Right renal pelvis (tissue), 4 donors: ENCODE data around the gene MMP13. TPM values are rescaled to one million over a fixed set of nuclear protein-coding genes. Genes with fewer than 3 reads are reported as not detected.
"Not testable (repeated sequence)": the region's sequence is repeated elsewhere in the genome, so short reads cannot be mapped to it uniquely, and the experiment has no call there.

ENCODE experiments used
- DNase-seq, 4 donors: peaks; one replicate each; pipeline ENCODE4 v3.0.0-alpha.2; 2013; ENCODE audit warnings: low read depth in 4 of 4, low spot score in 3 of 4, missing footprints in 1 of 4
- polyA plus RNA-seq, 4 donors: library from polyadenylated mRNA; unstranded; fragments of 120-200 nt; gene quantifications; one replicate each; pipeline ENCODE4 v1.2.1, GENCODE V29; 2013; ENCODE audit not compliant: insufficient read length in 4 of 4

MMP13 gene
- polyA plus RNA-seq, 4 donors = 0.04 to 0.11 (median 0.10) TPM; not detected in 1

- not testable (repeated sequence) for DNase-seq
These were observed 49.7 kb downstream of the MMP13 start for GRCh38 chr11:102905848-102906247.

- not testable (repeated sequence) for DNase-seq
These were observed 51.6 kb downstream of the MMP13 start for GRCh38 chr11:102903895-102904294.

- DNase-seq = no peak
These were observed 55.2 kb downstream of the MMP13 start for GRCh38 chr11:102900346-102900745.

Other genes starting within 250 kb of the MMP13 start
- not detected for gene MMP27, start 250.0 kb downstream of the MMP13 start, polyA plus RNA-seq
- gene MMP8, start 230.8 kb downstream of the MMP13 start, polyA plus RNA-seq = under 1 TPM in 1 of 4 donors, not detected in 3; 0.05 TPM
- gene MMP10, start 175.1 kb downstream of the MMP13 start, polyA plus RNA-seq = under 1 TPM in 3 of 4 donors, not detected in 1; 0.11 to 0.14 (median 0.12) TPM
- under 1 TPM in 3 of 4 donors, not detected in 1; 0.17 to 0.24 (median 0.17) TPM for gene MMP1, start 157.6 kb downstream of the MMP13 start, polyA plus RNA-seq
- gene MMP3, start 112.1 kb downstream of the MMP13 start, polyA plus RNA-seq = under 1 TPM in 1 of 4 donors, not detected in 3; 0.06 TPM
- gene MMP12, start 80.8 kb downstream of the MMP13 start, polyA plus RNA-seq = 1 to 10 TPM; 1.7 to 5.6 (median 2.8) TPM
- 10 to 100 TPM; 32.9 to 37.5 (median 34.4) TPM for gene DCUN1D5, start 136.4 kb upstream of the MMP13 start, polyA plus RNA-seq
- gene DYNC2H1, start 153.7 kb upstream of the MMP13 start, polyA plus RNA-seq = 10 to 100 TPM; 37.9 to 42.5 (median 40.8) TPM